ENCODE results near the gene GOLPH3. TPM values are rescaled to one million over a fixed set of nuclear protein-coding genes. Genes with fewer than 3 reads are reported as not detected.
A peak's percentile ranks its signal among the peaks of the same experiment; 100 is the strongest.

Gene GOLPH3
- total RNA-seq, 1 donor from 2014 or later = 99.0 TPM

- Histone ChIP-seq H3K36me3 (no peaks in the 10 kb centered on the region), H3K4me3 (no peak overlapping the region), H3K27me3 (ENCODE audit: low read depth) (no peaks in the 10 kb centered on the region), H3K27ac (no peak overlapping the region), H3K9me3 (no peaks in the 10 kb centered on the region), H3K4me1 (peaks cover 16% of the 10 kb centered on the region)
- ATAC-seq (no peak), DNase-seq (no peak)
- no peak for TF ChIP-seq CTCF (IDR thresholded peaks at IDR 0.05)
- intact Hi-C loops (cut with DNase I) = no loop called here
Observed at GRCh38 chr5:32207355-32207634, 33.2 kb upstream of the GOLPH3 start.

- peaks cover 18% of the 10 kb centered on the region for H3K4me1 ChIP-seq
- H3K4me3 ChIP-seq = no peak overlapping the region
- ATAC-seq = no peak
- no peaks in the 10 kb centered on the region for H3K36me3 ChIP-seq
- H3K27me3 ChIP-seq (ENCODE audit: low read depth) = no peaks in the 10 kb centered on the region
- intact Hi-C loops (cut with DNase I) = no loop called here
- TF ChIP-seq CTCF (IDR thresholded peaks at IDR 0.05) = no peak
- H3K27ac ChIP-seq = no peak overlapping the region
- no peak for DNase-seq
- no peaks in the 10 kb centered on the region for H3K9me3 ChIP-seq
Observed at GRCh38 chr5:32206509-32207354, 32.6 kb upstream of the GOLPH3 start.

- Histone ChIP-seq H3K4me3 (no peak overlapping the region), H3K27ac (no peak overlapping the region), H3K36me3 (no peaks in the 10 kb centered on the region), H3K9me3 (no peaks in the 10 kb centered on the region), H3K27me3 (ENCODE audit: low read depth) (no peaks in the 10 kb centered on the region), H3K4me1 (peaks cover 19% of the 10 kb centered on the region)
- ATAC-seq (no peak), DNase-seq (no peak)
- intact Hi-C loops (cut with DNase I) = no loop called here
- no peak for TF ChIP-seq CTCF (IDR thresholded peaks at IDR 0.05)
Observed at GRCh38 chr5:32206053-32206452, 31.9 kb upstream of the GOLPH3 start.

- H3K4me1 ChIP-seq = peaks cover 18% of the 10 kb centered on the region
- DNase-seq (no peak), ATAC-seq (peak in 1 of 2 donors; percentile 31)
- no peaks in the 10 kb centered on the region for H3K36me3 ChIP-seq
- no peak overlapping the region for H3K4me3 ChIP-seq
- no peaks in the 10 kb centered on the region for H3K9me3 ChIP-seq
- intact Hi-C loops (cut with DNase I) = no loop called here
- no peaks in the 10 kb centered on the region for H3K27me3 ChIP-seq (ENCODE audit: low read depth)
- TF ChIP-seq CTCF (IDR thresholded peaks at IDR 0.05) = no peak
- no peak overlapping the region for H3K27ac ChIP-seq
Observed at GRCh38 chr5:32202394-32202793, 28.3 kb upstream of the GOLPH3 start.

GRCh38 chr5:32201122-32201753 is 27.1 kb upstream of the GOLPH3 start:
- H3K4me3 ChIP-seq = no peak overlapping the region
- no peaks in the 10 kb centered on the region for H3K36me3 ChIP-seq
- DNase-seq (no peak), ATAC-seq (peak in 1 of 2 donors; percentile 29)
- H3K27me3 ChIP-seq (ENCODE audit: low read depth) = no peaks in the 10 kb centered on the region
- no peak overlapping the region for H3K27ac ChIP-seq
- H3K4me1 ChIP-seq = peaks cover 18% of the 10 kb centered on the region
- H3K9me3 ChIP-seq = no peaks in the 10 kb centered on the region
- no peak for TF ChIP-seq CTCF (IDR thresholded peaks at IDR 0.05)
- intact Hi-C loops (cut with DNase I) = no loop called here
